Activated CD4-positive, alpha-beta memory T cell treated with anti-CD3 and anti-CD28 coated beads, Interleukin-2, amount 10 ng/mL, durations not matched to agents 7 days and 5 days (primary cell): ENCODE results near the gene DCAF15. TPM values are rescaled to one million over a fixed set of nuclear protein-coding genes. Genes with fewer than 3 reads are reported as not detected.
"Not testable (repeated sequence)": the region's sequence is repeated elsewhere in the genome, so short reads cannot be mapped to it uniquely, and the experiment has no call there.

ENCODE experiments used
- CTCF ChIA-PET: fragments of 350-600 bp; sonication (Branson Sonifier 250); formaldehyde crosslinking; loops from one replicate; lab custom pipeline; 2021; ENCODE audit warnings: antibody characterized with exemption, inconsistent platforms; lab: Charles Lee
- POLR2A ChIA-PET: fragments of 350-600 bp; sonication (Branson Sonifier 250); formaldehyde crosslinking; loops from one replicate; lab custom pipeline; 2021; ENCODE audit warnings: antibody characterized with exemption; lab: Charles Lee
- DNase-seq: peaks from one replicate; pipeline ENCODE4 v3.0.0-alpha.2; 2020
- H3K27ac Mint-ChIP-seq: one replicate; pipeline ENCODE4 v1.8.0; 2021; ENCODE audit warnings: mild to moderate bottlenecking, mixed read lengths
- H3K27me3 Mint-ChIP-seq: one replicate; pipeline ENCODE4 v1.8.0; 2021; ENCODE audit warnings: mixed read lengths
- H3K36me3 Mint-ChIP-seq: one replicate; pipeline ENCODE4 v1.8.0; 2021; ENCODE audit warnings: low read depth, mixed read lengths
- H3K4me1 Mint-ChIP-seq: one replicate; pipeline ENCODE4 v1.8.0; 2021; ENCODE audit warnings: mixed read lengths
- H3K4me3 Mint-ChIP-seq: one replicate; pipeline ENCODE4 v1.8.0; 2021; ENCODE audit warnings: mild to moderate bottlenecking, mixed read lengths
- H3K9me3 Mint-ChIP-seq: one replicate; pipeline ENCODE4 v1.8.0; 2021; ENCODE audit warnings: mixed read lengths
- total RNA-seq, 2 experiments: library from RNA; stranded (reverse); gene quantifications; one replicate each; pipeline ENCODE4 v1.2.3, GENCODE V29; 2021

DCAF15 gene
- total RNA-seq, 2 experiments from 2014 or later, result 76.2 to 78.4 TPM

DNA sequence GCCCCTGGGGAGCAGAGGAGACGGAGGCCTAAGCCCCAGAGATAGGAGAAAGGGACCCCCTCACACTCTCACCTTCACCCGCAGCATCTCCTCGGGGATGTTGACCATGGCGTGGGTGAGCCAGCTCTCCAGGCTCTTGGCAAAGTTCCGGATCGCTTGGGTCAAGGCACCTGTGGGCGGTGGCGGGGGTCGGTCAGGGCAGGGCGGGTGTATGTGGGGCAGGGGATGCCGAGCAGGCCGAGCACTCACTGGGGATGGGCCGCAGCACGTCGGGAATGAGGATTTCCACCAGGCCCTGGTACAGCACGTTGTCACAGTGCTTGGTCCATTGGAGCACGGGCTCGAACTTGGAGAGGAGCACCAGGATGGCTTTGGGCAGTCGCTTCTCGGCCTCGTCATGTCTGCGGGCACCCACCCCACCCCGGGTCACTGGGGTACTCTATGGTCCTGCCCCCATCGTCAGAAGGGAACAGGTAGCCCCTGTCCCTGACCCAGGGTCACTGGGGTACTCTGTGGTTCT, 13.1 kb downstream of the DCAF15 start:
- POLR2A ChIA-PET, result no interaction called here
- Mint-ChIP-seq H3K27me3 (no peaks in the 10 kb centered on the region), H3K36me3 (peaks cover 23% of the 10 kb centered on the region), H3K27ac (no peak overlapping the region), H3K4me1 (no peaks in the 10 kb centered on the region), H3K9me3 (no peaks in the 10 kb centered on the region), H3K4me3 (no peak overlapping the region)
- no peak for DNase-seq
- CTCF ChIA-PET, result no interaction called here

DNA sequence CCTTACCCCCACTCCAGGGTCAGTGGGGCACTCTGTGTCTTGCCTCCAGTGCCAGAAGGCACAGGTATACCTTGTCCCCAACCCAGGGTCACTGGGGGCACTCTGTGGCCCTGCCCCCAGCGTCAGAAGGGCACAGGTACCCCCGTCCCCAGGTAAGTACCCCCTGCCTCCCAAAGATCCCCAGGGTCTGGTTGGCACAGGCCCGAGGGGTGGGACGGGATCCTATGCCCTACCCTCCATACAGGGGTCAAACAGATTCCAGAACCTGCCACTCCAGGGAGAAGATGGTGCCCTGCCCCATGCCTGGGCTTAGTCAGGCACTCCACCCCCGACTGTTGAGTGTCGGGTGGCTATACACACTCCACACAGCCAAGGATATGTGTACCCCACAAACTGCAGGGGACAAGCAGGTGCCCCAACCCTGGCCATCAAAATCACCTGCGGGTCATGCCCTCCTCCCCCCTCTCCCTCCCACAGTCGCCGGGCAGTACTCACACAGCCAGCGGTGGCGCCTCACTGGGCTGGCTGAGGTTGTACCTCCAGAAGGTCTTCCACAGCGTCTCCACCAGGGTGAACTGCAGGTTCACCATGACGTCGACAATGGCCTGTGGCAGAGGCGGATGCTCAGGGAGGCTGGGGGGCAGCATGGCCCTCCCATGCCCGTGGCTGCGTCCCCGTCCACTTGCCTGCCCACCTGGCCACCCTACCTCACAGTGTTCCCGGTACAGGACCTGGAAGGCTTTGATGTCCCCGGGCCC, 13.8 kb downstream of the DCAF15 start:
- no peaks in the 10 kb centered on the region for H3K4me1 Mint-ChIP-seq
- ChIA-PET POLR2A (no interaction called here), CTCF (no interaction called here)
- H3K27ac Mint-ChIP-seq, result no peak overlapping the region
- no peak for DNase-seq
- no peaks in the 10 kb centered on the region for H3K27me3 Mint-ChIP-seq
- peaks cover 18% of the 10 kb centered on the region for H3K36me3 Mint-ChIP-seq
- H3K4me3 Mint-ChIP-seq, result no peak overlapping the region
- no peaks in the 10 kb centered on the region for H3K9me3 Mint-ChIP-seq

DNA sequence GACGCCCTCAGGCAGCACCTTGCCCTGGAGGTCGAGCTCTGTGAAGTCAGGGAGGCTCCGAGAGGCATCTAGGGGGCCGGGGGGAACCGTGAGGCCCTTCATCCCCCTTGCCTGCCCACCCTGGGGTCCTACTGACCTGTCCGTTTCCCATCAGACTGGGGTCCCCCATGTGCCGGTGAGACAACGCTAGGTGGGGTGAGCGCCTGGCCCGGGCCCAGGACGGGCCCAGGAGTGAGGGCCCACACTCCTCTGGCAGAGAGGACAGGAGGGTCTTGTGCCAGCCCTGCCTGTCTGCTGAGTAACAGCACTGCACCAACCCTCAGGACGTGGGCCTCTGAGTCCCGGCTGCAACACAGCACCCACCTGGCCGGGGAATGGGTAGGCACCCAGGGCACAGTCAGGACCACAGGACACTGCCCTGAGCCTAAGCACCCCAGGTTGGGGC, 14.4 kb downstream of the DCAF15 start:
- CTCF ChIA-PET, result no interaction called here
- POLR2A ChIA-PET, result no interaction called here

GRCh38 chr19:13967206-13967605, 14.9 kb downstream of the DCAF15 start:
- CTCF ChIA-PET, H3K9me3 Mint-ChIP-seq, H3K27ac Mint-ChIP-seq, DNase-seq, H3K27me3 Mint-ChIP-seq, POLR2A ChIA-PET, H3K4me3 Mint-ChIP-seq, H3K4me1 Mint-ChIP-seq: not testable (repeated sequence)
- H3K36me3 Mint-ChIP-seq, result peaks cover 12% of the 10 kb centered on the region

More for the DNA sequence above, 14.4 kb downstream of the DCAF15 start:
- Mint-ChIP-seq H3K36me3 (peaks cover 13% of the 10 kb centered on the region), H3K27me3 (no peaks in the 10 kb centered on the region), H3K27ac (no peak overlapping the region), H3K4me3 (no peak overlapping the region), H3K9me3 (no peaks in the 10 kb centered on the region), H3K4me1 (no peaks in the 10 kb centered on the region)
- DNase-seq, result no peak

- CTCF ChIA-PET, result no interaction called here
- POLR2A ChIA-PET, result no interaction called here
- DNase-seq, result no peak
- Mint-ChIP-seq H3K4me1 (no peaks in the 10 kb centered on the region), H3K9me3 (no peaks in the 10 kb centered on the region), H3K27ac (no peak overlapping the region), H3K27me3 (no peaks in the 10 kb centered on the region), H3K36me3 (peaks cover 12% of the 10 kb centered on the region), H3K4me3 (no peak overlapping the region)
These were observed 16.1 kb downstream of the DCAF15 start for GRCh38 chr19:13968383-13968935.

DNA sequence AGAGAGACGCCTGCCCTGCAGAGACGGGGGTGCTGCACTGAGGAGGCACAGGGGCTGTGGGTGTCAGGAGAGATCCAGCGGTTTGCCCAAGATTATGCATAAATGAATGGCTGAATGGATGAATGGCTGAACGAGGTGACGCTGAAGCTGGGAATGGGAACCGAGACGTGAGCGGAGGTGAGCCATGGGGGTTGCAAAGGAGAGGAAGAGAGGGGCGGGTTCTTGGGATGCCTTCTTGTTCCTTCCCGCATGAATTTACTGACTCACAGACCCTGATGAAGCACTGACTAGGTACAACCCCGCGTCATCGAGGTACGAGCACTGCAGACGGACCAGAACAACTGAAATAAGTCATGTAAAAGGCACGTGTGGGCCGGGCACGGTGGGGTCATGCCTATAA, 16.7 kb downstream of the DCAF15 start:
- ChIA-PET CTCF (no interaction called here), POLR2A (no interaction called here)
- no peak overlapping the region for H3K4me3 Mint-ChIP-seq
- DNase-seq, result no peak
- H3K4me1 Mint-ChIP-seq, result peaks cover 1% of the 10 kb centered on the region
- no peak overlapping the region for H3K27ac Mint-ChIP-seq
- H3K9me3 Mint-ChIP-seq, result no peaks in the 10 kb centered on the region
- H3K36me3 Mint-ChIP-seq, result peaks cover 14% of the 10 kb centered on the region
- no peaks in the 10 kb centered on the region for H3K27me3 Mint-ChIP-seq

DNA sequence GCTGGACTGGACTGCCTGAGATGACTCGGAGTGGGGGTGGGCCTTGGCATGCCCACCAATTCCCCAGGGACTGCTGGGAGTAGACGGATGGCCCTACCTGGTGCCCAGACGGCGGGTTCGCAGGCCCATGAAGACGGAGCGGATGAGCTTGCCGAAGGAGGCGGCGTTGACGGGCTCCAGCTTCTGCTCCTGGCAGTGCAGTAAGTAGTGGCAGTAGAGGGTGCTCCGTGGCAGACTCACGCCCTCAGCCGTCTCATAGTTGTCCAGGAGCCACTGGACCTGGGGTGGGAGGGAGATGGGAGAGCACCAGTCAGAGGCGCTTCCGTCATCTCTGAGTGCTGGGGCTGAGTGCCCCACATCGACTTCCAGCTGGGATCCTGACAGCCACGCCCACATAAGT, 17.6 kb downstream of the DCAF15 start:
- DNase-seq, result no peak
- H3K27ac Mint-ChIP-seq, result no peak overlapping the region
- no peaks in the 10 kb centered on the region for H3K27me3 Mint-ChIP-seq
- POLR2A ChIA-PET, result interaction anchor here (0.7 to 1.2 kb wide), 3 partner anchors 9 to 85 kb away, joined by 3 read pairs; no protein-coding TSS in a partner anchor
- peaks cover 6% of the 10 kb centered on the region for H3K4me1 Mint-ChIP-seq
- H3K9me3 Mint-ChIP-seq, result no peaks in the 10 kb centered on the region
- H3K36me3 Mint-ChIP-seq, result peaks cover 16% of the 10 kb centered on the region
- CTCF ChIA-PET, result interaction anchor here (0.6 kb wide), 1 partner anchor 1273 kb away, joined by 4 read pairs; no protein-coding TSS in a partner anchor
- H3K4me3 Mint-ChIP-seq, result no peak overlapping the region

DNA sequence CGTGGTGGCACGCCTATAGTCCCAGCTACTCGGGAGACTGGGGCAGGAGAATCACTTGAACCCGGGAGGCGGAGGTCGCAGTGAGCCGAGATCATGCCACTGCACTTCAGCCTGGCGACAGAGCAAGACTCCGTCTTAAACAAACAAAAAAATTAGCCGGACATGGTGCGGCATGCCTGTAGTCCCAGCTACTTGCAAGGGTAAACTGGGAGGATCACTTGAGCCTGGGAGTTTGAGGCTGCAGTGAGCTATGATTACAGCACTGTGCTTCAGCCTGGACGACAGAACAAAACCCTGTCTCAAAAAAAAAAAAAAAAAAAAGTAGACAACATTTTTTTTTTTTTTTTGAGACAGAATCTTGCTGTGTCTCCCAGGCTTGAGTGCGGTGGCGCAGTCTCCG, 19.6 kb downstream of the DCAF15 start:
- H3K4me1 Mint-ChIP-seq, H3K9me3 Mint-ChIP-seq, H3K4me3 Mint-ChIP-seq, H3K27me3 Mint-ChIP-seq, DNase-seq, H3K27ac Mint-ChIP-seq, CTCF ChIA-PET: not testable (repeated sequence)
- H3K36me3 Mint-ChIP-seq, result peaks cover 13% of the 10 kb centered on the region
- POLR2A ChIA-PET, result interaction anchor here (1.2 kb wide), 1 partner anchor 103 kb away, joined by 3 read pairs; no protein-coding TSS in a partner anchor

GRCh38 chr19:13972368-13973155, 20.3 kb downstream of the DCAF15 start:
- no peaks in the 10 kb centered on the region for H3K27me3 Mint-ChIP-seq
- POLR2A ChIA-PET, result interaction anchor here (1.3 kb wide), 1 partner anchor 21 kb away, joined by 3 read pairs; the partner anchor contains the start of gene DCAF15
- CTCF ChIA-PET, result no interaction called here
- H3K9me3 Mint-ChIP-seq, result no peaks in the 10 kb centered on the region
- no peak overlapping the region for H3K27ac Mint-ChIP-seq
- H3K4me3 Mint-ChIP-seq, result no peak overlapping the region
- peaks cover 13% of the 10 kb centered on the region for H3K36me3 Mint-ChIP-seq
- DNase-seq, result no peak
- H3K4me1 Mint-ChIP-seq, result peaks cover 6% of the 10 kb centered on the region

GRCh38 chr19:13973479-13973878, 21.2 kb downstream of the DCAF15 start:
- not testable (repeated sequence) for H3K27me3 Mint-ChIP-seq, H3K9me3 Mint-ChIP-seq, H3K27ac Mint-ChIP-seq, DNase-seq, H3K4me3 Mint-ChIP-seq, H3K4me1 Mint-ChIP-seq
- ChIA-PET POLR2A (interaction anchor here (1.3 kb wide), 1 partner anchor 22 kb away, joined by 3 read pairs; the partner anchor contains the start of gene DCAF15), CTCF (interaction anchor here (0.7 kb wide), 1 partner anchor 503 kb away, joined by 3 read pairs; no protein-coding TSS in a partner anchor)
- peaks cover 13% of the 10 kb centered on the region for H3K36me3 Mint-ChIP-seq

- ChIA-PET POLR2A (interaction anchor here (1.3 kb wide), 1 partner anchor 22 kb away, joined by 3 read pairs; the partner anchor contains the start of gene DCAF15), CTCF (no interaction called here)
- no peak overlapping the region for H3K4me3 Mint-ChIP-seq
- DNase-seq, result peak; percentile 28
- H3K27ac Mint-ChIP-seq, result no peak overlapping the region
- H3K9me3 Mint-ChIP-seq, result no peaks in the 10 kb centered on the region
- H3K27me3 Mint-ChIP-seq, result no peaks in the 10 kb centered on the region
- peaks cover 6% of the 10 kb centered on the region for H3K4me1 Mint-ChIP-seq
- peaks cover 8% of the 10 kb centered on the region for H3K36me3 Mint-ChIP-seq
These were observed 21.8 kb downstream of the DCAF15 start for GRCh38 chr19:13974073-13974472.

GRCh38 chr19:13975870-13976269, 23.6 kb downstream of the DCAF15 start:
- H3K27me3 Mint-ChIP-seq, result no peaks in the 10 kb centered on the region
- no peak overlapping the region for H3K27ac Mint-ChIP-seq
- DNase-seq, result no peak
- H3K4me1 Mint-ChIP-seq, result peaks cover 13% of the 10 kb centered on the region
- ChIA-PET CTCF (no interaction called here), POLR2A (no interaction called here)
- peaks cover 7% of the 10 kb centered on the region for H3K36me3 Mint-ChIP-seq
- H3K9me3 Mint-ChIP-seq, result no peaks in the 10 kb centered on the region
- no peak overlapping the region for H3K4me3 Mint-ChIP-seq
